Left ventricle myocardium inferior (tissue), 1 donor: Measurements from ENCODE around the gene RASL12. TPM values are rescaled to one million over a fixed set of nuclear protein-coding genes. Genes with fewer than 3 reads are reported as not detected.

Source experiments
- DNase-seq: peaks from one replicate; pipeline ENCODE4 v3.0.0-alpha.2; 2020
- H3K27ac ChIP-seq: fragments of 200-600 bp; replicated peaks from 2 replicates; pipeline ENCODE4 v1.8.0; 2021
- H3K27me3 ChIP-seq: fragments of 200-600 bp; 2 replicates; pipeline ENCODE4 v1.8.0; 2021; ENCODE audit warnings: low read depth
- H3K36me3 ChIP-seq: fragments of 200-600 bp; 2 replicates; pipeline ENCODE4 v1.8.0; 2021
- H3K4me1 ChIP-seq: fragments of 200-600 bp; 2 replicates; pipeline ENCODE4 v1.8.0; 2021
- H3K4me3 ChIP-seq: fragments of 200-600 bp; 2 replicates; pipeline ENCODE4 v1.8.0; 2021; ENCODE audit warnings: mild to moderate bottlenecking, moderate library complexity
- H3K9me3 ChIP-seq: fragments of 200-600 bp; replicated peaks from 2 replicates; pipeline ENCODE4 v1.8.0; 2021
- intact Hi-C: fragments of 100-400 bp; cut with micrococcal nuclease; formaldehyde crosslinking; loops from one replicate; pipeline ENCODE4 v1.11.0; 2022
- total RNA-seq: library from RNA; stranded (reverse); fragmentation: NEBNext Ultra II Directional; extraction: Animal tissue kit (Norgen Biotek cat#: 25700); gene quantifications from one replicate; pipeline ENCODE4 v1.2.1, GENCODE V29; 2021
- TF ChIP-seq, protein P1 (sequence below): fragments of 200-600 bp; IDR thresholded peaks from 2 replicates; pipeline ENCODE4 v1.8.0; 2021; ENCODE audit warnings: antibody characterized with exemption, mild to moderate bottlenecking, borderline replicate concordance
- donor health status: DM: no; HTN: yes; CAD: no; lungs with severe emphysema.

The RASL12 gene
- total RNA-seq, 1 donor from 2014 or later = 12.9 TPM

DNA sequence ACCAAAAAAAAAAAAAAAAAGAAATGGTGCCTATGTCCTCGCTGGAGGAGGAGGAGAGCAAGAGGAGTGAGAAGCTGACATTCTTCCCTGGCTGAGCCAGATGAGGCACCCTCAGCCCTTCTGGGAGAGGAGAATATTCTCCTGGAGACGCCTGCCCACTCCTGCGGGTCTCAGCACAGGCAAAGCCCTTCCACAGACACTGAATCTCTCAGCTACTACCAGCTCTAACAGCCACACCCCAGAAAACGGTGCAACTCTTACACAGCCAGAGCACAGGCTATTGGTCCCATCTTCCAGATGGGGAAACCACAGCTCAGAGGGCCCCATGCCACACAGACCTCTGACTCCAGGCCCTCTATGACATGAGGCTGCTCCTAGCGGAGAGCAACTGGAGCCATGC lies 5.7 kb downstream of the RASL12 start:
- intact Hi-C loops = no loop called here
- Histone ChIP-seq H3K36me3 (peaks cover 18% of the 10 kb centered on the region), H3K4me1 (peaks cover 81% of the 10 kb centered on the region), H3K9me3 (peaks cover 5% of the 10 kb centered on the region), H3K27me3 (peaks cover 14% of the 10 kb centered on the region), H3K4me3 (no peak overlapping the region), H3K27ac (peak overlapping the region; percentile 89)
- no peak for DNase-seq
- TF ChIP-seq, protein P1, sequence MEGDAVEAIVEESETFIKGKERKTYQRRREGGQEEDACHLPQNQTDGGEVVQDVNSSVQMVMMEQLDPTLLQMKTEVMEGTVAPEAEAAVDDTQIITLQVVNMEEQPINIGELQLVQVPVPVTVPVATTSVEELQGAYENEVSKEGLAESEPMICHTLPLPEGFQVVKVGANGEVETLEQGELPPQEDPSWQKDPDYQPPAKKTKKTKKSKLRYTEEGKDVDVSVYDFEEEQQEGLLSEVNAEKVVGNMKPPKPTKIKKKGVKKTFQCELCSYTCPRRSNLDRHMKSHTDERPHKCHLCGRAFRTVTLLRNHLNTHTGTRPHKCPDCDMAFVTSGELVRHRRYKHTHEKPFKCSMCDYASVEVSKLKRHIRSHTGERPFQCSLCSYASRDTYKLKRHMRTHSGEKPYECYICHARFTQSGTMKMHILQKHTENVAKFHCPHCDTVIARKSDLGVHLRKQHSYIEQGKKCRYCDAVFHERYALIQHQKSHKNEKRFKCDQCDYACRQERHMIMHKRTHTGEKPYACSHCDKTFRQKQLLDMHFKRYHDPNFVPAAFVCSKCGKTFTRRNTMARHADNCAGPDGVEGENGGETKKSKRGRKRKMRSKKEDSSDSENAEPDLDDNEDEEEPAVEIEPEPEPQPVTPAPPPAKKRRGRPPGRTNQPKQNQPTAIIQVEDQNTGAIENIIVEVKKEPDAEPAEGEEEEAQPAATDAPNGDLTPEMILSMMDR = no peak

DNA sequence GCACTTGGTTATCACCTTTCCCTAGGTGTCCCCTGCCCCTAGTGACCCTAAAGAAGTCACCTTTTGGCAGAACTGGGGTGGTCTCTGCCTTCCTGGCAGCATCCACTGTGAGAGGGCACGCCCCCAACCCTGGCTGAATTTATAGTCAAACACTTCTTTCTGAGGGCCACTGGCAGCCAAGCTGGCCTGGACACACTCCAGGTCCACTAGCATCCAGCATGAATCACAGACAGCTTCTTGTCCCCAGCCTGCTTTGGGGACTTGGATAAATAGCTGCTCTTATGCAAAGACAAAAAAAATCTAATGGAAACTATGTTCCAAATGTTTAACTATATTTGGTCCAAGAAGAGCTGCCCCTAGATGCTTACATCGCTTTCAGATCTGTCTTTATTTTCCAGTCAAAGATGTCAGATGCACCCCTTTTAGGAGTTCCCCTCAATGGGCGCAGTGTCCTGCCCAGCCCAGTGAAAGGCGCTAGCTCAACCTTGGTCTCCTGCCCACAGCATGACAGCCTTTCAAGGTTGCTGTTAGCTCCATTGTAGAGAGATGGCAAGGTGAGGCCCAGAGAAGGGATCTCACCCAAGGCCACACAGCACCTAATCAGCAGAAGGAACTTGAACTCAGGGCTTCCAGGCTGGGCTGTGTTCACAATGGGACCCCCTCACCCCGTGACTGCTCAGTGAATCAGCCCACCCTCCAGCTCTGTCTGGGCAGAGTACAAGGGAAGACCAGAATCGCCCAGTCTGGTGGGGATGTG lies 7.0 kb downstream of the RASL12 start:
- H3K9me3 ChIP-seq = peaks cover 5% of the 10 kb centered on the region
- H3K4me3 ChIP-seq = no peak overlapping the region
- H3K36me3 ChIP-seq = peaks cover 18% of the 10 kb centered on the region
- peaks cover 7% of the 10 kb centered on the region for H3K27me3 ChIP-seq
- H3K4me1 ChIP-seq = peaks cover 86% of the 10 kb centered on the region
- peak overlapping the region; percentile 89 for H3K27ac ChIP-seq
- peak; percentile 56 for DNase-seq
- intact Hi-C loops = no loop called here
- TF ChIP-seq, protein P1 = no peak

DNA sequence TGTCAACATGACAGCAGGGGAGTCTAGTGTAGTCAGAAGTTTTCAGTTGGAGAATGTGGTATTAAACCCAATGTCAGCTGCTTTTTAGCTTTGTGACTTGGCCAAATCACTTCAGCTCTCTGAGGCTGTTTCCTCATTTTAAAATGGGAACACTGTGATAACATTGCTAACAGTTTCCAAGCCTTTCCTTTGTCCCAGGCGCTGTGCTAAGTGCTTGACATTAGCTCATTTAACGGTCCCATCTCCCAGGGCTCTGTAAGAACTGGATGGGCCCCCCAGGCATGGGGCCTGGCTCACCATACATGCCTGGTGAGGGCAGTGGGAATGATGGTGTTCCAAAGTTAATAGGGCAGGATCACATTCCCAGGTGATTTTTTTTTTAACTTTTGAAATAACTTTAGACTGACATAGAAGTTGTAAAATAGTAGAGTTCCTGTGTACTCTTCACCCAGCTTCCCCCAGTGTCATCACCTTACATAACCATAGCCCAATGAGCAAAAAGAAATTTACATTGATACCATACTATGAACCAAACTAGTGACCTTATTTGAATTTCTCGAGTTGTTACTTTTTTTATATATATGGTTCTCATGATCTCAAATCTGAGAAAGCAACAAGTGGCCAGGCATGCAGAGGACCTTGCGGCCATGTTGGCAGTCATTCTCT lies 7.7 kb downstream of the RASL12 start:
- Histone ChIP-seq H3K9me3 (peaks cover 5% of the 10 kb centered on the region), H3K4me3 (no peak overlapping the region), H3K36me3 (peaks cover 18% of the 10 kb centered on the region), H3K27ac (peak overlapping the region; percentile 89), H3K4me1 (peaks cover 86% of the 10 kb centered on the region), H3K27me3 (no peaks in the 10 kb centered on the region)
- intact Hi-C loops = loop anchor here (10.0 kb wide), 1 partner anchor 45 kb away; no protein-coding TSS in a partner anchor
- DNase-seq = no peak
- TF ChIP-seq, protein P1 = no peak

DNA sequence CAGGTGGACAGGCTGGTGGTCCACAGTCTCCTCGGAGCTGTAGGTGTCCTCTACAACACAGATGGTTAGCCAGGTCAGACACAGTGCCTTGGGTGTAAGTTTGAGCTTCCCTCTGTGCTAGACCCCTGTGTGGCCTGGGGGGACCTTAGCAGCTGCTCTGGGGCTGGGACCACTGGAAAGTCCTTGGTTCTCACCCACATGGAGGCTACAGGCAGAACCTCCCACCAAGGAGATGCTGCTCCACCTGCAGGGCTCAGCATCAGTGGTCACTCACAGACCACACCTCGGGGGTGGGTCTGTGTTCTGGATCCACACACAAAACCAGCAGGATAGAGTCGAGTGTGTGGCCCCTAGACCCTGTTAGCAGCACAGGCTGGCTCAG lies 8.4 kb downstream of the RASL12 start:
- Histone ChIP-seq H3K9me3 (peaks cover 5% of the 10 kb centered on the region), H3K36me3 (peaks cover 18% of the 10 kb centered on the region), H3K4me3 (no peak overlapping the region), H3K27me3 (no peaks in the 10 kb centered on the region), H3K4me1 (peaks cover 86% of the 10 kb centered on the region), H3K27ac (peak overlapping the region; percentile 89)
- TF ChIP-seq, protein P1 = no peak
- intact Hi-C loops = loop anchor here (10.0 kb wide), 1 partner anchor 45 kb away; no protein-coding TSS in a partner anchor
- DNase-seq = no peak

DNA sequence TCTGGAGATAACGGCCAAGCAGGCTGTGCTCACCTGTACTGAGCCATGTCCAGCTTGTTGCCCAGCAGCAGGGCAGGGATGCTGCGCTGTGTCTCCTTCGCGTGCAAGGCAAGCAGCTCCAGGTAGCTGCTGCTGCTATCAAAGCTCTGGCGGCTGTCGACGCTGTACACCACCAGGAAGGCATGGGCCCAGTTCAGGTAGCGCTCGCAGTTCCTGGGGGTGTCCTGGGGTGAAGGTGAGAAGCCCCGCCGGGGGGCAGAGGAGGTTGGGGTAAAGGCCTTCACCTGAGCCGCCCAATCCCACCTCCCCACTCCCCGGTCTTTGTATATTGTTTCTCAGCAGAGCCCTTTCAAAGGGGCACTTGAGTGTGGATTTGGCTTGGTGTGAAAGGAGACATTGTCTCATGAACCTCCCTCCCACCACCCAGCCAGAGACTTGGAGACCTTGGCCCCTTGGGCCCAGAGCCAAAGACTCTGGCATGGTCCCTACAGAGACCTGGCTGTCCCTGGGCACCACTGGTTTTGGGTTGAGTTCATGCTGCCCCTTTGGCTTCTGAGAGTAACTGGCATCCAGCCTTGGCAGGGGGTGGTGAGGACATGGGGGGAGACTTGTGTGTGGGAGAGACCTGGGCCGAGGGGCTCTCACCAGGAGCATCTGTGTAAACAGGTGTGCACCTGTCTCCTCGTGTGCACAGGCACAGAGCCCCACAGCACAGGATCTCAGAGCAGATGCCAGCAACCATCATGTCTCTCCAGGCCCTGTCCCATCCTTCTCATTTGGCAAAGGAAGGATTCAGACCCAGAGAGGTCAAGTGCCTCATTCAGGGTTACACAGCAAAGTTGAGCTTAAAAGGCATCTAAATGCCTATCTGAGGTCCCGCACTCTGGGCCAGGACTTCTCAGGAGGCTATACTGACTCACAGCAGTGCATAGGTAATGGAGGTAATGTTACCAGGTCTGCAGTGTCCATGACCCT lies 9.1 kb downstream of the RASL12 start:
- H3K27ac ChIP-seq = peak overlapping the region; percentile 89
- intact Hi-C loops = loop anchor here (10.0 kb wide), 1 partner anchor 46 kb away; no protein-coding TSS in a partner anchor
- TF ChIP-seq, protein P1 = no peak
- H3K27me3 ChIP-seq = no peaks in the 10 kb centered on the region
- H3K9me3 ChIP-seq = peaks cover 5% of the 10 kb centered on the region
- H3K4me1 ChIP-seq = peaks cover 80% of the 10 kb centered on the region
- no peak overlapping the region for H3K4me3 ChIP-seq
- peaks cover 18% of the 10 kb centered on the region for H3K36me3 ChIP-seq
- no peak for DNase-seq
